GM18526 (cell line): ENCODE data around the gene PRR13.

Source experiments
- POLR2A ChIP-seq: IDR thresholded peaks from 3 replicates; pipeline ENCODE4 v1.6.1; 2011; ENCODE audit not compliant: insufficient read length; ENCODE audit errors: extremely low read depth

Gene PRR13

GRCh38 chr12:53484686-53485575 is 43.4 kb downstream of the PRR13 start:
- no peak for TF ChIP-seq POLR2A

GRCh38 chr12:53485955-53486735 is 44.6 kb downstream of the PRR13 start:
- TF ChIP-seq POLR2A, result no peak

- TF ChIP-seq POLR2A, result no peak
Observed at GRCh38 chr12:53486736-53487487, 45.4 kb downstream of the PRR13 start.

GRCh38 chr12:53489242-53489864 is 47.8 kb downstream of the PRR13 start:
- TF ChIP-seq POLR2A, result no peak

GRCh38 chr12:53492188-53492587 is 50.7 kb downstream of the PRR13 start:
- TF ChIP-seq POLR2A, result no peak

GRCh38 chr12:53492830-53493609 is 51.5 kb downstream of the PRR13 start:
- peak; percentile 84 for TF ChIP-seq POLR2A

- no peak for TF ChIP-seq POLR2A
Observed at GRCh38 chr12:53493610-53494391, 52.3 kb downstream of the PRR13 start.
